ENCODE measurements around the gene KCND3.

DNA sequence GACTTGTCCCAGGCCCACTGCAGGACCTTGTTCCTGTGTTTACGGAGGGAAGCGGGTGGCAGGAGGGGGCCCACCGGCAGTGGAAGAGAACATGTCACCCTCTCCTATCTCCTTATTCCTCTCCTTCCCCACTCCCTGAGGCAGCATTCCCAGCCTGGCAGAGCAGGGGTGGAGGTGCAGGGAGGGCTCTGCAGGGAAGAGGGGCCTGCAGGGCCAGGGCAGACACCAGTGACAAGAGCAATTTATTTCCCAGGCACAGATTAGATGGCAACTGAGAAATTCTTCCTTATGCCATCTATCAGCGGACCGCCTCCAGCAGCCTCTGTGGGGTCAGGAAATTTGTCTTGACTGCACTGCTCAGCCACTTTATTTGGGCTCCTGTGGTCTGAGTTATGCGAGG is 127.9 kb downstream of the KCND3 start:
- TF ChIP-seq, protein P1, sequence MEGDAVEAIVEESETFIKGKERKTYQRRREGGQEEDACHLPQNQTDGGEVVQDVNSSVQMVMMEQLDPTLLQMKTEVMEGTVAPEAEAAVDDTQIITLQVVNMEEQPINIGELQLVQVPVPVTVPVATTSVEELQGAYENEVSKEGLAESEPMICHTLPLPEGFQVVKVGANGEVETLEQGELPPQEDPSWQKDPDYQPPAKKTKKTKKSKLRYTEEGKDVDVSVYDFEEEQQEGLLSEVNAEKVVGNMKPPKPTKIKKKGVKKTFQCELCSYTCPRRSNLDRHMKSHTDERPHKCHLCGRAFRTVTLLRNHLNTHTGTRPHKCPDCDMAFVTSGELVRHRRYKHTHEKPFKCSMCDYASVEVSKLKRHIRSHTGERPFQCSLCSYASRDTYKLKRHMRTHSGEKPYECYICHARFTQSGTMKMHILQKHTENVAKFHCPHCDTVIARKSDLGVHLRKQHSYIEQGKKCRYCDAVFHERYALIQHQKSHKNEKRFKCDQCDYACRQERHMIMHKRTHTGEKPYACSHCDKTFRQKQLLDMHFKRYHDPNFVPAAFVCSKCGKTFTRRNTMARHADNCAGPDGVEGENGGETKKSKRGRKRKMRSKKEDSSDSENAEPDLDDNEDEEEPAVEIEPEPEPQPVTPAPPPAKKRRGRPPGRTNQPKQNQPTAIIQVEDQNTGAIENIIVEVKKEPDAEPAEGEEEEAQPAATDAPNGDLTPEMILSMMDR (IDR thresholded peaks at IDR 0.05), result no peak
- no peak for TF ChIP-seq EZH2phosphoT487 (IDR thresholded peaks at IDR 0.05)
- TF ChIP-seq EZH2 (IDR thresholded peaks at IDR 0.05), result no peak

All from neural progenitor cell (in vitro differentiated cells).